H1 (cell line): Measurements from ENCODE around the gene MS4A7. TPM values are rescaled to one million over a fixed set of nuclear protein-coding genes. Genes with fewer than 3 reads are reported as not detected.

ENCODE experiments used
- CTCF ChIA-PET: fragments of 300-600 bp; sonication (Branson Sonifier 250); formaldehyde crosslinking; loops from one replicate; lab custom pipeline; 2021; ENCODE audit not compliant: partially characterized antibody; lab: Charles Lee
- POLR2A ChIA-PET: fragments of 300-600 bp; sonication (Branson Sonifier 250); formaldehyde crosslinking; loops from one replicate; lab custom pipeline; 2021; ENCODE audit warnings: inconsistent platforms; ENCODE audit not compliant: partially characterized antibody; lab: Charles Lee
- DNase-seq, 2 experiments: peaks; one replicate each; pipeline versions ENCODE4 v3.0.0 to v3.0.0-alpha.2; 2010 to 2022; ENCODE audit warnings: low spot score in 2 of 2, low read depth in 1 of 2, mixed read lengths in 1 of 2
- FAIRE-seq: peaks from 2 replicates; lab custom pipeline; 2011; peaks lifted over from hg19 to GRCh38; lab: Jason Lieb, UNC
- H2AFZ ChIP-seq: 2 replicates; pipeline ENCODE4 v1.8.1; 2012; ENCODE audit warnings: low read length, inconsistent platforms
- H2AK5ac ChIP-seq: 2 replicates; pipeline ENCODE4 v1.6.1; 2013; ENCODE audit warnings: low read depth, low read length
- H2BK120ac ChIP-seq: replicated peaks from 2 replicates; pipeline ENCODE3; 2013; ENCODE audit warnings: low read depth, low read length, inconsistent platforms
- H2BK12ac ChIP-seq: 2 replicates; pipeline ENCODE4 v1.6.1; 2013; ENCODE audit warnings: low read depth, low read length
- H2BK15ac ChIP-seq: 2 replicates; pipeline ENCODE4 v1.6.1; 2013; ENCODE audit warnings: low read length
- H2BK20ac ChIP-seq: 2 replicates; pipeline ENCODE4 v1.6.1; 2013; ENCODE audit warnings: low read length
- H2BK5ac ChIP-seq: 2 replicates; pipeline ENCODE4 v1.6.1; 2013; ENCODE audit warnings: low read depth, low read length
- H3K14ac ChIP-seq: 2 replicates; pipeline ENCODE4 v1.6.1; 2013; ENCODE audit warnings: inconsistent platforms; ENCODE audit not compliant: insufficient read length
- H3K18ac ChIP-seq: 2 replicates; pipeline ENCODE4 v1.6.1; 2013; ENCODE audit warnings: low read length; ENCODE audit errors: extremely low read depth
- H3K23ac ChIP-seq: 2 replicates; pipeline ENCODE4 v1.6.1; 2013; ENCODE audit warnings: inconsistent platforms; ENCODE audit not compliant: insufficient read length
- H3K23me2 ChIP-seq: 2 replicates; pipeline ENCODE4 v1.6.1; 2013; ENCODE audit warnings: low read depth, low read length
- H3K27ac ChIP-seq: 2 replicates; pipeline ENCODE4 v1.6.1; 2011; ENCODE audit warnings: low read depth, low read length, inconsistent platforms
- H3K27me3 ChIP-seq, 4 experiments: replicated peaks in 1 of 4; 1 replicate in 1 of 4; 2 replicates in 3 of 4; pipeline versions ENCODE4 v1.6.1 to v1.8.1; 2011 to 2013; ENCODE audit warnings: low read length in 3 of 4, mild to moderate bottlenecking in 3 of 4, inconsistent platforms in 2 of 4, mixed read lengths in 2 of 4, moderate library complexity in 1 of 4; ENCODE audit not compliant: control insufficient read depth in 3 of 4, insufficient read depth in 3 of 4; ENCODE audit errors: extremely low read depth in 1 of 4
- H3K36me3 ChIP-seq, 4 experiments: 2 replicates each; pipeline versions ENCODE4 v1.6.1 to v1.8.1; 2011 to 2013; ENCODE audit warnings: mild to moderate bottlenecking in 4 of 4, low read length in 3 of 4, moderate library complexity in 2 of 4, control low read depth in 1 of 4, inconsistent platforms in 1 of 4; ENCODE audit not compliant: insufficient read depth in 4 of 4, control insufficient read depth in 2 of 4
- H3K4ac ChIP-seq: replicated peaks from 2 replicates; pipeline ENCODE3; 2013; ENCODE audit warnings: low read length, low read depth, mixed read lengths, inconsistent platforms; ENCODE audit not compliant: insufficient read length
- H3K4me1 ChIP-seq, 4 experiments: replicated peaks in 1 of 4; 1 replicate in 1 of 4; 2 replicates in 3 of 4; pipeline versions ENCODE4 v1.6.1 to v1.8.1; 2011 to 2013; ENCODE audit warnings: low read length in 3 of 4, inconsistent platforms in 2 of 4, mixed read lengths in 1 of 4; ENCODE audit not compliant: insufficient read depth in 4 of 4, control insufficient read depth in 3 of 4
- H3K4me2 ChIP-seq, 2 experiments: 2 replicates each; pipeline versions ENCODE4 v1.6.1 to v1.8.1; 2011 to 2013; ENCODE audit warnings: low read depth in 2 of 2, low read length in 2 of 2, control low read depth in 1 of 2, inconsistent platforms in 1 of 2, mild to moderate bottlenecking in 1 of 2; ENCODE audit not compliant: insufficient read depth in 1 of 2
- H3K4me3 ChIP-seq, 4 experiments: fragments of 200-600, 300-600 bp in 1 of 4; sonication (generic), shearing (Covaris generic), sonication (Bioruptor Twin) in 1 of 4; 2 replicates each; pipeline versions ENCODE4 v1.5.1 to v1.8.1; 2011 to 2016; ENCODE audit warnings: low read length in 4 of 4, low read depth in 3 of 4, control low read depth in 2 of 4, inconsistent platforms in 2 of 4, mild to moderate bottlenecking in 2 of 4, mixed read lengths in 1 of 4, moderate library complexity in 1 of 4; ENCODE audit not compliant: insufficient read depth in 2 of 4; ENCODE audit errors: extremely low read depth in 1 of 4
- H3K56ac ChIP-seq: replicated peaks from 2 replicates; pipeline ENCODE3; 2013; ENCODE audit warnings: low read depth, mild to moderate bottlenecking, mixed read lengths, low read length, inconsistent platforms; ENCODE audit not compliant: insufficient read length
- H3K79me1 ChIP-seq: 2 replicates; pipeline ENCODE4 v1.6.1; 2013; ENCODE audit warnings: low read depth, low read length, control low read depth
- H3K79me2 ChIP-seq, 2 experiments: 2 replicates each; pipeline versions ENCODE4 v1.6.1 to v1.8.1; 2012 to 2013; ENCODE audit warnings: low read length in 2 of 2, mild to moderate bottlenecking in 2 of 2, inconsistent platforms in 1 of 2; ENCODE audit not compliant: insufficient read depth in 2 of 2, control insufficient read depth in 1 of 2
- H3K9ac ChIP-seq, 4 experiments: replicated peaks in 1 of 4; 1 replicate in 1 of 4; 2 replicates in 3 of 4; pipeline versions ENCODE4 v1.6.1 to v1.8.1; 2011 to 2013; ENCODE audit warnings: low read depth in 3 of 4, low read length in 3 of 4, control low read depth in 2 of 4, mild to moderate bottlenecking in 2 of 4, moderate library complexity in 2 of 4, inconsistent platforms in 1 of 4; ENCODE audit errors: extremely low read depth in 1 of 4
- H3K9me3 ChIP-seq, 2 experiments: 2 replicates each; pipeline versions ENCODE4 v1.6.1 to v1.8.1; 2012 to 2013; ENCODE audit warnings: mild to moderate bottlenecking in 2 of 2, moderate library complexity in 2 of 2, control low read depth in 1 of 2, inconsistent platforms in 1 of 2, low read depth in 1 of 2, low read length in 1 of 2, mixed read lengths in 1 of 2; ENCODE audit not compliant: insufficient read depth in 2 of 2
- H4K20me1 ChIP-seq, 2 experiments: replicated peaks in 1 of 2; 2 replicates each; pipeline versions ENCODE3 to v1.8.1; 2011 to 2013; ENCODE audit warnings: inconsistent platforms in 2 of 2, low read length in 2 of 2, mild to moderate bottlenecking in 1 of 2; ENCODE audit not compliant: insufficient read depth in 2 of 2, control insufficient read depth in 1 of 2
- H4K5ac ChIP-seq: 2 replicates; pipeline ENCODE4 v1.6.1; 2013; ENCODE audit warnings: low read length, low read depth, mixed read lengths, inconsistent platforms; ENCODE audit not compliant: insufficient read length
- H4K8ac ChIP-seq: 2 replicates; pipeline ENCODE4 v1.8.0; 2013; ENCODE audit warnings: mild to moderate bottlenecking, moderate library complexity, low read length, inconsistent platforms; ENCODE audit not compliant: insufficient read depth; ENCODE audit errors: extremely low read depth
- H4K91ac ChIP-seq: replicated peaks from 2 replicates; pipeline ENCODE3; 2013; ENCODE audit warnings: low read length, mixed read lengths, inconsistent platforms; ENCODE audit not compliant: insufficient read length
- BCL11A ChIP-seq, 2 experiments: IDR thresholded peaks; one replicate each; pipeline ENCODE4 v1.6.1; 2011; ENCODE audit warnings: low read depth in 2 of 2, low read length in 2 of 2, mild to moderate bottlenecking in 2 of 2
- GABPA ChIP-seq: IDR thresholded peaks from 2 replicates; pipeline ENCODE4 v1.6.1; 2011; ENCODE audit warnings: mild to moderate bottlenecking, low read length, moderate library complexity, borderline replicate concordance; ENCODE audit not compliant: insufficient read depth
- POU5F1 ChIP-seq: IDR thresholded peaks from 2 replicates; pipeline ENCODE4 v1.6.1; 2011; ENCODE audit warnings: low read depth, mild to moderate bottlenecking, low read length, moderate library complexity
- SUZ12 ChIP-seq: fragments of 200-600 bp; sonication (generic); IDR thresholded peaks from 2 replicates; pipeline ENCODE4 v1.6.1; 2012; ENCODE audit warnings: mild to moderate bottlenecking, inconsistent platforms, low read length, moderate library complexity, mixed read lengths
- WGBS, 2 experiments: shearing (Covaris generic) in 1 of 2; methylation state at CpG; one replicate each; pipeline versions ENCODE4 v1.1.6 to v1.1.7; 2013 to 2015; ENCODE audit warnings: low lambda C conversion rate in 2 of 2, mixed read lengths in 2 of 2, inconsistent platforms in 1 of 2, low coverage in 1 of 2, missing lambda C conversion rate in 1 of 2; ENCODE audit not compliant: insufficient replicate concordance in 2 of 2, insufficient coverage in 1 of 2, insufficient read length in 1 of 2; ENCODE audit errors: extremely low coverage in 1 of 2, missing lambda C conversion rate in 1 of 2; 5-methylcytosine and 5-hydroxymethylcytosine counted together
- polyA plus RNA-seq, 7 experiments: library from polyadenylated mRNA; depleted of rRNA in 3 of 7; stranded (reverse) in 5 of 7; unstranded in 2 of 7; fragments of >200 nt in 5 of 7; fragments of 200-250 nt in 2 of 7; gene quantifications; 1 replicate in 5 of 7; 2 replicates in 1 of 7; 4 replicates in 1 of 7; pipeline versions ENCODE4 v1.2.1 to v1.2.3, GENCODE V29; 2011 to 2013; ENCODE audit warnings: missing spikeins in 2 of 7, mixed read lengths in 2 of 7
- total RNA-seq: library from RNA; stranded (reverse); fragmentation: NEBNext Ultra II Directional; extraction: Animal tissue kit (Norgen Biotek cat#: 25700); gene quantifications from 2 replicates; pipeline ENCODE4 v1.2.1, GENCODE V29; 2021

The MS4A7 gene
- total and polyA plus RNA-seq, 2 of the 8 experiments (the other 6 are each of a cell fraction or from before 2014, with no cell fraction given) = not detected

- H2AK5ac ChIP-seq = no peak overlapping the region
- no peaks in the 10 kb centered on the region for H4K20me1 ChIP-seq
- H2AFZ ChIP-seq = no peak overlapping the region
- H3K18ac ChIP-seq = no peak overlapping the region
- H3K14ac ChIP-seq = no peak overlapping the region
- no peak overlapping the region for H2BK5ac ChIP-seq
- DNase-seq (no peak), FAIRE-seq (no peak)
- TF ChIP-seq BCL11A (IDR thresholded peaks at IDR 0.05; ENCODE audit: low read depth in 2 of 2, low read length in 2 of 2) (no peak), POU5F1 (no peak), GABPA (no peak), SUZ12 (no peak)
- no peaks in the 10 kb centered on the region; a peak in 2 of 4 replicates for H3K9me3 ChIP-seq
- peaks cover 0 to 2% (median 0%) of the 10 kb centered on the region in 4 experiments; a peak in 2 of 7 replicates for H3K4me1 ChIP-seq
- H3K23me2 ChIP-seq = no peaks in the 10 kb centered on the region
- no peak overlapping the region for H3K4me3 ChIP-seq
- no peak overlapping the region for H2BK20ac ChIP-seq
- H2BK15ac ChIP-seq = no peak overlapping the region
- 85% methylated on average over 5 of the region's 5 CpGs; no CpG with 5 or more reads in 1 of the 2 experiments for whole genome bisulfite sequencing, 2 experiments
- no peaks in the 10 kb centered on the region for H3K79me2 ChIP-seq
- ChIA-PET POLR2A (no interaction called here), CTCF (interaction anchor here (0.8 to 13.3 kb wide), 4 partner anchors 8 to 36 kb away, joined by 3 to 115 read pairs (median 4); no protein-coding TSS in a partner anchor)
- H3K56ac ChIP-seq = no peak overlapping the region
- no peaks in the 10 kb centered on the region for H3K27me3 ChIP-seq
- H3K23ac ChIP-seq = no peak overlapping the region
- H3K36me3 ChIP-seq = no peaks in the 10 kb centered on the region
- H3K9ac ChIP-seq = no peak overlapping the region
- H3K4me2 ChIP-seq = no peak overlapping the region
- H4K91ac ChIP-seq = no peak overlapping the region
- H4K5ac ChIP-seq = no peak overlapping the region
- H3K79me1 ChIP-seq = no peaks in the 10 kb centered on the region
- no peak overlapping the region for H2BK120ac ChIP-seq
- H2BK12ac ChIP-seq = no peak overlapping the region
- no peak overlapping the region for H3K4ac ChIP-seq
- H4K8ac ChIP-seq = no peak overlapping the region
- H3K27ac ChIP-seq = no peak overlapping the region
These were observed 7.5 kb upstream of the MS4A7 start for GRCh38 chr11:60370811-60371298.
